Measurements from ENCODE around the gene SIRT2.

SIRT2 gene

GRCh38 chr19:38912600-38913514 is 13.4 kb upstream of the SIRT2 start:
- Mint-ChIP-seq H3K27ac (no peak overlapping the region), H3K27me3 (no peaks in the 10 kb centered on the region), H3K4me1 (ENCODE audit: low read depth) (peaks cover 17% of the 10 kb centered on the region), H3K9me3 (no peaks in the 10 kb centered on the region), H3K36me3 (ENCODE audit: low read depth) (peaks cover 40% of the 10 kb centered on the region), H3K4me3 (no peak overlapping the region)
- intact Hi-C loops (cut with micrococcal nuclease), result no loop called here

GRCh38 chr19:38911388-38912001 is 12.1 kb upstream of the SIRT2 start:
- Mint-ChIP-seq H3K4me3 (no peak overlapping the region), H3K36me3 (ENCODE audit: low read depth) (peaks cover 53% of the 10 kb centered on the region), H3K4me1 (ENCODE audit: low read depth) (peaks cover 17% of the 10 kb centered on the region), H3K27ac (no peak overlapping the region), H3K9me3 (no peaks in the 10 kb centered on the region), H3K27me3 (no peaks in the 10 kb centered on the region)
- intact Hi-C loops (cut with micrococcal nuclease), result no loop called here

- no peak overlapping the region for H3K4me3 Mint-ChIP-seq
- H3K27ac Mint-ChIP-seq, result no peak overlapping the region
- no peaks in the 10 kb centered on the region for H3K9me3 Mint-ChIP-seq
- H3K36me3 Mint-ChIP-seq (ENCODE audit: low read depth), result peaks cover 53% of the 10 kb centered on the region
- H3K4me1 Mint-ChIP-seq (ENCODE audit: low read depth), result peaks cover 17% of the 10 kb centered on the region
- H3K27me3 Mint-ChIP-seq, result no peaks in the 10 kb centered on the region
- intact Hi-C loops (cut with micrococcal nuclease), result no loop called here
Observed at GRCh38 chr19:38910488-38910887, 11.1 kb upstream of the SIRT2 start.

DNA sequence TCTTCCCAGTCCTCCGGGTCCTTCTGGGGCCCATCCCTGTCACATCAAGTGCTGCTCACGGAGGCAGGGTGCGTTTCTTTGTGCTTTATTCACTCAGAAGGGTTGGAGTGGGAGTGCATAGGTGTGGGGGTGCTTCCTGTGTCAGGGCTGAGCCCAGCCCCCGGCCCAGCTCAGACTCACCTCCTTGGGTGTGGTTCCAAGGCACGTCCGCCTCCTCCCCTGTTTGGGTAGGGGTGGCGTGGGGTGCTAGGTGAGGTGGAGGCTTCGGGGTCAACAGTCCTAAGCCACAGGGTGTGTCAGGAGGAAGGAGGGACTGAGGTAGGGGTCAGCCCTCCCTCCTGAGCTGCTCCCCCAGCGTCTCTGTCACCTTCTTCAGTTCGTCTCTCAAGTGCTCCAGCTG is 9.5 kb upstream of the SIRT2 start:
- peaks cover 16% of the 10 kb centered on the region for H3K4me1 Mint-ChIP-seq (ENCODE audit: low read depth)
- H3K27me3 Mint-ChIP-seq, result no peaks in the 10 kb centered on the region
- no peaks in the 10 kb centered on the region for H3K9me3 Mint-ChIP-seq
- H3K4me3 Mint-ChIP-seq, result no peak overlapping the region
- intact Hi-C loops (cut with micrococcal nuclease), result no loop called here
- H3K36me3 Mint-ChIP-seq (ENCODE audit: low read depth), result peaks cover 56% of the 10 kb centered on the region
- no peak overlapping the region for H3K27ac Mint-ChIP-seq

DNA sequence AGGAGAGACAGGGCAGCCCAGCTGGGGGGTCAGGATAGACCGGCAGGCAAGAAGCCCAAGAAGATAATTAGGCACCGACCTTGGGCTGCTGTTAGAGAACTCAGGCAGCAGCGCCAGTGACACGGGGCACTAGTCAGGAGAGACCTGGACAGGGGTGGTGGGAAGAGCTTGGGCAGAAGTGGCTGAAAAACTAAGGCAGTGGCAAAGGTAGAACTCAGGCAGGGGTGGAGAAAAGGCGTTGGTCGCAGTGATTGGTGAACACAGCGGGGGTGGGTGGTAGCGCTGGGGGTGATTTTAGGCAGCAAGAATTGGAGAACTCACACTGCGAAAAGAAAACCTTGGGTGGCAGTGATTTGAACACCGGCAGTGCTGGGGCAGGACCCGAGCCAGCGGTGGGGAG is 8.3 kb upstream of the SIRT2 start:
- Mint-ChIP-seq H3K27me3 (no peaks in the 10 kb centered on the region), H3K27ac (no peak overlapping the region), H3K4me3 (no peak overlapping the region), H3K36me3 (ENCODE audit: low read depth) (peaks cover 62% of the 10 kb centered on the region), H3K4me1 (ENCODE audit: low read depth) (peaks cover 4% of the 10 kb centered on the region), H3K9me3 (no peaks in the 10 kb centered on the region)
- intact Hi-C loops (cut with micrococcal nuclease), result no loop called here

- intact Hi-C loops (cut with micrococcal nuclease), result no loop called here
- no peak overlapping the region for H3K4me3 Mint-ChIP-seq
- no peaks in the 10 kb centered on the region for H3K27me3 Mint-ChIP-seq
- H3K9me3 Mint-ChIP-seq, result no peaks in the 10 kb centered on the region
- no peaks in the 10 kb centered on the region for H3K4me1 Mint-ChIP-seq (ENCODE audit: low read depth)
- H3K27ac Mint-ChIP-seq, result no peak overlapping the region
- peaks cover 62% of the 10 kb centered on the region for H3K36me3 Mint-ChIP-seq (ENCODE audit: low read depth)
Observed at GRCh38 chr19:38907227-38907626, 7.8 kb upstream of the SIRT2 start.

GRCh38 chr19:38905620-38906019 is 6.2 kb upstream of the SIRT2 start:
- H3K4me3 Mint-ChIP-seq, result no peak overlapping the region
- H3K27me3 Mint-ChIP-seq, result no peaks in the 10 kb centered on the region
- no peaks in the 10 kb centered on the region for H3K9me3 Mint-ChIP-seq
- peaks cover 69% of the 10 kb centered on the region for H3K36me3 Mint-ChIP-seq (ENCODE audit: low read depth)
- H3K27ac Mint-ChIP-seq, result no peak overlapping the region
- intact Hi-C loops (cut with micrococcal nuclease), result no loop called here
- H3K4me1 Mint-ChIP-seq (ENCODE audit: low read depth), result peaks cover 15% of the 10 kb centered on the region

DNA sequence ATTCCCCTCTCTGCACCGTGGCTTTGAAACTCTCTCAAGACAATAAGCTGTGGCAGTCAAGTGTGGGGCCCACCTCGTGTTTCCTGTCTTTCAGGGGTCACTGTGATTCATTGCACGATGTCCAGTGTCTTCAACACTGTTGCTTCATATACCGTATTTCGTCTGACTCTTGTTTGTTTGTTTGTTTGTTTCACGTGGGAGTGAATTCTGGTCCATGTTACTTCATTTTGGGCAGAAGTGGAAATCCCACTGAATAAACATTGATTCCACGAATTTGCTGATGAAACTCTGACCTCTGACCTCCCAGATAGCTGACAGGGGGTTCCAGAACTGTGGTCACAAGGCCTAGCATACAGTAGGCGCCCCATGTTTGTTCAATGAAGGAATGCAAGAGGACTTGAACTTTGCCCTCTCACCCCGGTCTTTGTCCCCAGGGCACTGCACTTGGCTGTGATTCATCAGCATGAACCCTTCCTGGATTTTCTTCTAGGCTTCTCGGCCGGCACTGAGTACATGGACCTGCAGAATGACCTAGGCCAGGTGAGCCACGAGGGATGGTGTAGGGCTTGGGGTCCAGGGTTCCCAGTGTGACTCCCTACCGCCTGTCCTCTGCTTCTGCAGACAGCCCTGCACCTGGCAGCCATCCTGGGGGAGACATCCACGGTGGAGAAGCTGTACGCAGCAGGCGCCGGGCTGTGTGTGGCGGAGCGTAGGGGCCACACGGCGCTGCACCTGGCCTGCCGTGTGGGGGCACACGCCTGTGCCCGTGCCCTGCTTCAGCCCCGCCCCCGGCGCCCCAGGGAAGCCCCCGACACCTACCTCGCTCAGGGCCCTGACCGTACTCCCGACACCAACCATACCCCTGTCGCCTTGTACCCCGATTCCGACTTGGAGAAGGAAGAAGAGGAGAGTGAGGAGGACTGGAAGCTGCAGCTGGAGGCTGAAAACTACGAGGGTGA is 5.4 kb upstream of the SIRT2 start:
- no peak overlapping the region for H3K4me3 Mint-ChIP-seq
- intact Hi-C loops (cut with micrococcal nuclease), result no loop called here
- H3K27me3 Mint-ChIP-seq, result no peaks in the 10 kb centered on the region
- no peaks in the 10 kb centered on the region for H3K9me3 Mint-ChIP-seq
- peaks cover 21% of the 10 kb centered on the region for H3K4me1 Mint-ChIP-seq (ENCODE audit: low read depth)
- H3K36me3 Mint-ChIP-seq (ENCODE audit: low read depth), result peaks cover 75% of the 10 kb centered on the region
- H3K27ac Mint-ChIP-seq, result no peak overlapping the region

GRCh38 chr19:38901683-38902082 is 2.3 kb upstream of the SIRT2 start:
- peaks cover 38% of the 10 kb centered on the region for H3K4me1 Mint-ChIP-seq (ENCODE audit: low read depth)
- no peak overlapping the region for H3K4me3 Mint-ChIP-seq
- H3K9me3 Mint-ChIP-seq, result no peaks in the 10 kb centered on the region
- H3K27me3 Mint-ChIP-seq, result no peaks in the 10 kb centered on the region
- peaks cover 58% of the 10 kb centered on the region for H3K36me3 Mint-ChIP-seq (ENCODE audit: low read depth)
- intact Hi-C loops (cut with micrococcal nuclease), result no loop called here
- peak overlapping the region; percentile 31 for H3K27ac Mint-ChIP-seq

- Mint-ChIP-seq H3K27me3 (no peaks in the 10 kb centered on the region), H3K36me3 (ENCODE audit: low read depth) (peaks cover 52% of the 10 kb centered on the region), H3K27ac (peak overlapping the region; percentile 89), H3K4me3 (peak overlapping the region; percentile 72), H3K9me3 (no peaks in the 10 kb centered on the region), H3K4me1 (ENCODE audit: low read depth) (peaks cover 41% of the 10 kb centered on the region)
- intact Hi-C loops (cut with micrococcal nuclease), result no loop called here
Observed at GRCh38 chr19:38900743-38901190, 1.3 kb upstream of the SIRT2 start.

- intact Hi-C loops (cut with micrococcal nuclease), result no loop called here
- H3K36me3 Mint-ChIP-seq (ENCODE audit: low read depth), result peaks cover 52% of the 10 kb centered on the region
- H3K4me3 Mint-ChIP-seq, result peak overlapping the region; percentile 90
- H3K27me3 Mint-ChIP-seq, result no peaks in the 10 kb centered on the region
- H3K9me3 Mint-ChIP-seq, result no peaks in the 10 kb centered on the region
- H3K4me1 Mint-ChIP-seq (ENCODE audit: low read depth), result peaks cover 43% of the 10 kb centered on the region
- H3K27ac Mint-ChIP-seq, result peak overlapping the region; percentile 89
Observed at GRCh38 chr19:38900202-38900629, 798 bp upstream of the SIRT2 start.

DNA sequence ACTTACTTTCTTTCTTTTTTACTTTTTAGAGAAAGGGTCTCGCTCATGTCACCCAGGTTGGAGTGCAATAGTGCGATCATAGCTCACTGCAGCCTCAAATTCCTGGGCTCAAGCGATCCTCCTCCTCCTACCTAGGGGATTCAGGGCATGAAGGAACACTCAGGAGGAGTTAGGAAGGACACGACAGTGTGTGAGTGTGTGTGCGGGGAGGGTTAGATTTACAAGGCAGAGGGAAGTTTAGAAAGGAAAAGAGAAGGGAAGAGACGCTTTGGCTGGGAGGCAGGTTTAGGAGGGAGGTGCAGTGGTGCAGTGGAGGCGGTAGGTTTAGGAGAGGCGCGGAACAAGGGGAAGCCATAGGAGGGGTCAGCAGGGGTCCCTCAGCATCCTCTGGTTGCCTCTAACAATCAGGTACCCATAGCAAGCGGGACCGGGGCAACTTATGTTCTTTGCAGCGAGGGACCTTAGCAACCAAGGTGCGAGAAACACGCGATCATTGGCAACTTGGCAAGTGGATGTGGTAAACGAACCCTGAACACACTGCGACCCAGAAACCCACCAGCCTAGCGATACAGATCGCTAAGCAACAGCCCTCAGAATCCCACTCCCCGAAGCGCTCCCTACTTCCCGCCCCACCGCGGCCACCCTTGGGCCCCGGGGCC is 501 bp downstream of the SIRT2 start:
- Mint-ChIP-seq H3K36me3 (ENCODE audit: low read depth) (peaks cover 52% of the 10 kb centered on the region), H3K4me3 (peak overlapping the region; percentile 90), H3K27ac (peak overlapping the region; percentile 89), H3K9me3 (no peaks in the 10 kb centered on the region), H3K4me1 (ENCODE audit: low read depth) (peaks cover 43% of the 10 kb centered on the region), H3K27me3 (no peaks in the 10 kb centered on the region)
- intact Hi-C loops (cut with micrococcal nuclease), result loop anchor here (1.0 to 5.0 kb wide), 3 partner anchors 31 to 67 kb away; partner anchors contain the start of genes ECH1, MRPS12 and SARS2

DNA sequence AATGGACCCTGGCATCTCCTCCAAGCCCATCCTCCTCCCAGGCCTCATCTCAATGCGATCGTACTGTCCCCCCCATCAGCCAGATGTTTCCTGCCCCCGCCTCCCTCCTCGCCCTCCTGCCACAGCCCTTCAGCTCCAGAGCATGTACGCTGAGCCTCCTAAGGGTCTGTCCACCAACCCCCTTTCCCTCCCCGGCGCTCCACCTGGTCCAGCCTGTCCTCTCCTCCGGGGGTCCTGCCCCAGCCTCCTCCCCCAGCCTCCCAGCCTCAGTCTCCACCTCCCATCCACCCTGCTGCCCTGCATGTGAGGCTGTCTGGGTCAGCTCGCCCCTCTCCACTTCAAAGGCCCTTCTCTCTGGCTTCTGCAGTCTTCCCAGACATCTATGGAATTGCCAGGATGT is 4.5 kb downstream of the SIRT2 start:
- Mint-ChIP-seq H3K27me3 (no peaks in the 10 kb centered on the region), H3K4me3 (no peak overlapping the region), H3K27ac (peak overlapping the region; percentile 6), H3K9me3 (no peaks in the 10 kb centered on the region), H3K4me1 (ENCODE audit: low read depth) (peaks cover 22% of the 10 kb centered on the region), H3K36me3 (ENCODE audit: low read depth) (peaks cover 71% of the 10 kb centered on the region)
- intact Hi-C loops (cut with micrococcal nuclease), result loop anchor here (5.0 kb wide), 1 partner anchor 63 kb away; the partner anchor contains the start of gene ECH1
